ENCODE measurements around the gene ACTN4.

The ACTN4 gene

GRCh38 chr19:38638461-38638860 lies 9.0 kb upstream of the ACTN4 start:
- no peak for DNase-seq

- DNase-seq: no peak
Measured at GRCh38 chr19:38639679-38640078, 7.8 kb upstream of the ACTN4 start.

GRCh38 chr19:38640368-38640767 lies 7.1 kb upstream of the ACTN4 start:
- no peak for DNase-seq

- no peak for DNase-seq
Measured at GRCh38 chr19:38642176-38642575, 5.3 kb upstream of the ACTN4 start.

DNA sequence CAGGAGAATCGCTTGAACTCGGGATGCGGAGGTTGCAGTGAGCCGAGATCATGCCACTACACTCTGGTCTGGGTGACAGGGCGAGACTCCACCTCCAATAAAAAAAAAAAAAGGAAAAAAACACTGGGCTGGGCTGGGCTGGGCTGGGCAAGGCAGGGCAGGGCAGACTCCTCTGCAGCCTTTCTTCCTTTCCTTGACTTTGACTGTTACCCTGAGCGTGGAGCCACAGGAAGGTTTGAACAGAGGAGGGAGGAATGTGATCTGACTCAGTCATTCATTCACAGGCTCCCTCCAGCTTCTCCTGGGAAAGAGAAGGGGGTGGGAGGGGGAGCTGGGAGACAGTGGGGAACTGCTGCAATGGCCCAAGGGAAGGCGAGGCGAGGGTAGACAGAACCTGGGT lies 2.7 kb upstream of the ACTN4 start:
- no peak for DNase-seq

- DNase-seq: no peak
Measured at GRCh38 chr19:38647966-38648768, 718 bp downstream of the ACTN4 start.

DNA sequence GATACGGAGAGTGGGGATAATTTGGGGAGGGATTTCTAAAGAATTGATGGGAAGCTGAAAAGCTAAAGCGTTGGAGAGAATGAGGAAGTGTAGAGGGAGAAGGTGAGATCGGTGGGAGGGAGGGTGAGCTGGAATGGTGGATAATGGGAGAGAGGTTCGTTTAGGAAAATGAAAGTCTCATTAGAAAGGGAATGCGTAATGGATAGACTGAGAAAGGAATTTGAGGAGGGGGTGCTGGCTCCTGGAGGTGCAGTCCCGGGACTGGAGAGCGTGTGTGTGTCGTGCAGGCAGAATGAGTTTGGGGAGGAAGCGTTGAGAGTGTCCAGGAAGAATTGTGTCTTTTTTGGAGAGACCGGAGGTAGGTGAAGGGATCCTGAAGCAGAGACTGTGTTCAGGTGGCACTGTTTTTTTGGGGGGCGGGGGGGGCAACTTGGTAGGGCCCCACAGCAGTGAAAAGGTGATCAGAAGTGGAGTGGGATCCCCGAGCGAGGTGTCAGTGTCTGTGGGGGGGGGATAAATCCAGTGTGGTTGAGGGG lies 1.4 kb downstream of the ACTN4 start:
- DNase-seq: no peak

- DNase-seq: no peak
Measured at GRCh38 chr19:38649305-38650171, 2.1 kb downstream of the ACTN4 start.

DNA sequence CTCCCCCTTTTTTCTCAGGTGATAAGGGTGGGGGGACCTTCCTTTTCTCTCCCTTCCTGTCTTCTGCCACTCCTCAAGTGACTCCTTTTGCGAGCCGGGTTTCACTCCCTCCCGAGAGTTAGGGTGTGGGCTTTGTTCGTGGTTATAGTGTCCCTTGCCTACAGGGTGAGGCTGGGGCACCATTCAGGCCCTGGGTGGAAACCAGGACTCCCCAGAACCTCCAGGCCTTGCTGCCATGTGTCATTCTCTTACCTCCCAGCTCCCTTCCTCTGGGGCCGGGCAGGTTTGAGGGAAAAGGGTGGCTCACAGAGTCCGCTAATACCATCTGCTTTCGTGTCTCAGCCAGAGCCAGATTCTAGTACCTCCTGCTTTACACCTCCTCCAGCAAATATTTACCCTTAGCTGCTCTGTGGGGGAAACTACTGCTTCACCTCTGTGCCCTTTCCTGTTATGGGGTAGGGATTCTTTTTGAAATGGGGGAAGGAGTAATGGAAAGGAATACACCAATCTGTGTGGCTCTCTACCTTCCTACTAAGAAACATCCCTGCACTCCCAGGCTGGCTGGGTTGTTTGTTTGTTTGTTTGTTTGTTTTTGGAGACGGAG lies 2.8 kb downstream of the ACTN4 start:
- DNase-seq: no peak

DNA sequence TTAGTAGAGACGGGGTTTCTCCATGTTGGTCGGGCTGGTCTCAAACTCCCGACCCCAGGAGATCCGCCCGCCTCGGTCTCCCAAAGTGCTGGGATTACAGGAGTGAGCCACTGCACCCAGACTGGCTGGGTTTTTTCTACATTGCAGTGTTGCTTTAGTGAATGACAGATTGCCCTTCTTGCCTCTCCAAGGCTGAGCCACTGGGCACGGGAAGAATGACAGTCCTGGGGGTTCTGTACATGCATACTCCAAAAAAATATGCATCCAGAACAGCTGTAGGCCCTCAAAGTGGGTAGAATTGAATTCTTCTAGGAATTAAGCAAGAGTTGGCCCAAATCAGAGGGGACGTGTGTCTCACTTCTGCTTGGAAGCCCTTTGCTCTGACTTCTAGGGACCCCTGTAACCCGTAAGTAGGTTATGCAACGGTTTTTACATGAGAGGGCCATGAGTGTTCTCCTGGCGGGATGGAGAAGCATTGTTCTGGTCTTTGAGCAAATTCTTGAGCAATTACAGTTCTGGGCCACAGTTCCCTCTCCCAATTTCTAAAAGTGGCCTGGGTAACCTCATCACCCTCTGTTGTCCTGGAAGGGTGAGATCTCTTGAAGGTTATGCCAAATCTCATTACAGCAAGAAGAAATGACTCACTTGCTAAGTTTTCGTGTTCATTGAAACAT lies 3.6 kb downstream of the ACTN4 start:
- DNase-seq: no peak

DNA sequence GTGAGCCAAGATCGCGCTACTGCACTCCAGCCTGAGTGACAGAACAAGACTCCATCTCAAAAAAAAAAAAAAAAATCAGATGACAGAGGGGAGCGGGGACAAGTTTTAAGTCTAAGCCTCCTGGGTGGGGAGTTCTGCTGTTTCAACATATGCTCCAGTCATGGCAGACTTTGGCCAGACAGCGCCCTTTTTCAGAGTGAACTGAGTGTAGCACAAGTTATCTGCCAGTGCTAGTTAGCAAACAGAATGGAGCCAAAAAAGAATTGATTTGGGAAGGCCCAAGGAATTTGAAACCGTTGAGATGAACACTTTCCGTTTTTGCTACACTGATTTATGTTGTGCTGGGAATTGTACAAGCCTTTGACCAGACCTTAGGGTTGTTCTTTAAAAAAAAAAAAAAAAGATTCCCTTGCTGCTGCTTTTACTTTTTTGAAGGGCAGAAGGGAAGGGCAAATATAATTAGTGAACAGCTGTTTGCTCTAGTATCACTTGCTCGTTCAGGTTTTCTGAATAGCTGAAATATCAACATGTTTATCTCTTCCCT lies 5.7 kb downstream of the ACTN4 start:
- no peak for DNase-seq

DNA sequence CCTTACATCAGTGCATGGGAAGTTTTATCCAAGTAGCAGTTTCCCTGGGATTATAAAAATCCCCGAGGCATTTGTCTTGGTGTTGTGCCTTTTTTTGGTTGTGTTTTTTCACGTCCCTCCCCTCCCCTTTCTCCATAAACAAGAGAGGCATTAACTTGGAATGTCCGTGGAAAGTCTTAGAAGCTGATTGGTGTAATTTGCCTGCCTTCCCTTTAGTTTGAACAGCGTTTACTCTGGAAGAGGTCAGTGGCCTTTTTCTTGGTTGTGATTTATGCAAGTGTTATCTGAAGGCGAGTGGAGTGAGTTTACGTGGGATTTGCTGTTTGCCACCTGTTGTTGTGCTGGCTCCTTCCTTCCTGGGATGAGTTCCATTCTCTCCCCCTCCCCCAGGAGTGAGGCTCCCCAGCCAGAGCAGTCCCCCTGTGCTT lies 7.2 kb downstream of the ACTN4 start:
- DNase-seq: no peak

- DNase-seq: peak; percentile 41 to 59
Measured at GRCh38 chr19:38655148-38655824, 7.8 kb downstream of the ACTN4 start.

- DNase-seq: peak in 1 of 2 experiments; percentile 19
Measured at GRCh38 chr19:38656171-38656981, 8.9 kb downstream of the ACTN4 start.

- peak in 1 of 2 experiments; percentile 32 for DNase-seq
Measured at GRCh38 chr19:38657633-38658222, 10.3 kb downstream of the ACTN4 start.

DNA sequence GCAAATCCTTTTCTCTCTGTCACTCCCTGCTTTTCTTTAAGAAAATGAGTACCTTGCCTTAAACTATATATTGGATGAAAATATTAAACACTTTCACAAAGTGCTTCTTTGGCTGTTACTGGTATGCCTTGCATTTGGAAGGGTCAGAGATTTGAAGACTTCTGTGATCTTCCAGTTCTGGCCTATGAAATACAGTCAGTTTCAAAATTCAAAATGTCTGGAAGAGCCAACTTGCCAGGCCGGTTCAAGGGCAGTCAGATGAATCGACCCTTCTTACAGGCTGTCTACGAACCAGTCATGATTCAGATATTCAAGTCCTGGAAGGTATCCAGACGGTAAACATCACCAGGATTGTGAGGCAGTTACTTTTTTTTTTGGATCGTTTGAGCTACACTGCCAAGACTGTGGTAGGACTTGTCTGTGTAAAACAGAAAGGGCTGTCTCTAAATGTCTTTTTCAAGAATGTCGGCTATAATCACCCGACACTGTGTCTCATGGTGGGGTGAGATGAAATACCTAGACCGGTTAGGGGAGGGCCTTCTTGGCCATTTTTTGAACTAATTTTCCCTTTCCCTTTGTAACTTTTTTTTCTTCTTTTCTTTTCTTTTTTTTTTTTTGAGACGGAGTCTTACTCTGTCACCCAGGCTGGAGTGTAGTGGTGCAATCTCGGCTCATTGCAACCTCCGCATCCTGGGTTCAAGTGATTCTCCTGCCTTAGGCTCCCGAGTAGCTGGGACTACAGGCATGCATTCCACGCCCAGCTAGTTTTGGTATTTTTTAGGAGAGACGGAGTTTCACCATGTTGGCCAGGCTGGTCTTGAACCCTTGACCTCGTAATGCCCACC lies 11.2 kb downstream of the ACTN4 start:
- no peak for DNase-seq

GRCh38 chr19:38660724-38661123 lies 13.3 kb downstream of the ACTN4 start:
- no peak for DNase-seq

GRCh38 chr19:38661136-38661535 lies 13.7 kb downstream of the ACTN4 start:
- DNase-seq: no peak

GRCh38 chr19:38661996-38662395 lies 14.5 kb downstream of the ACTN4 start:
- DNase-seq: no peak
